Ecto neural progenitor cell (in vitro differentiated cells): ENCODE data around the gene RBMS3.
A peak's percentile ranks its signal among the peaks of the same experiment; 100 is the strongest.

Source experiments
- DNase-seq: peaks from one replicate; pipeline ENCODE4 v3.0.0-alpha.2; 2018; ENCODE audit warnings: low spot score

The RBMS3 gene

GRCh38 chr3:29277249-29277648 is 3.6 kb upstream of the RBMS3 start:
- no peak for DNase-seq

- DNase-seq, result no peak
These were observed 1.6 kb upstream of the RBMS3 start for GRCh38 chr3:29279286-29279685.

DNA sequence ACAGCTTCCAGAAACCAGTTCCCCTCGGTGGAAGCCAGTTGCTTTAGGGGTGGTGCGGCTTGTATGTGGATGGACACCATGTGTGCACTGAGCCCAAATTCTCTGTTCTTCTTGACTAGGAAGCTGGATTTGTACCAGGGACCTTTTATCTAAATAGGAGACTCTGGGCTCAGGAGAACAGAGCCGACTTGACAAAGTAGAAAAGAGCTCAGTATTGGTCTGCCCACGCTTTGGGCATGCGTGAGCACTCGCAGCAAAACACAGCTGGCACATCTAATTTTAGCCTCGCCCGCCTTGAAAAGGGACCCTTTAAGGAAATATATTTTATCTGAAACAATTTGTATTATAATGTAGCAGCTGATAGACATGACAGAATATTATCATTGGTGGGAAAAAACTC is 1.1 kb upstream of the RBMS3 start:
- DNase-seq, result no peak

DNA sequence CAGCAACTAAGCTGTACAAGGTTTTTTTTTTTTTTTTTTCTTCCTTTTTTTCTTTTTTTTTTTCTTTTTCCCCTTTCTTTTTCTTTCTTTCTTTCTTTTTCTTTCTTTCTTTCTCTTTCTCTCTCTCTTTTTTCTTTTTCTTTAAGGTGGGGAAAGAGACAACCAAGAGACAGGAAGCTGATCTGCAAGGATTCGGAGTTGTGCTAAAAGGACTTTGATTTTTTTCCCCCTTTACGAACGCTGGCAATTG is 148 bp downstream of the RBMS3 start:
- no peak for DNase-seq

DNA sequence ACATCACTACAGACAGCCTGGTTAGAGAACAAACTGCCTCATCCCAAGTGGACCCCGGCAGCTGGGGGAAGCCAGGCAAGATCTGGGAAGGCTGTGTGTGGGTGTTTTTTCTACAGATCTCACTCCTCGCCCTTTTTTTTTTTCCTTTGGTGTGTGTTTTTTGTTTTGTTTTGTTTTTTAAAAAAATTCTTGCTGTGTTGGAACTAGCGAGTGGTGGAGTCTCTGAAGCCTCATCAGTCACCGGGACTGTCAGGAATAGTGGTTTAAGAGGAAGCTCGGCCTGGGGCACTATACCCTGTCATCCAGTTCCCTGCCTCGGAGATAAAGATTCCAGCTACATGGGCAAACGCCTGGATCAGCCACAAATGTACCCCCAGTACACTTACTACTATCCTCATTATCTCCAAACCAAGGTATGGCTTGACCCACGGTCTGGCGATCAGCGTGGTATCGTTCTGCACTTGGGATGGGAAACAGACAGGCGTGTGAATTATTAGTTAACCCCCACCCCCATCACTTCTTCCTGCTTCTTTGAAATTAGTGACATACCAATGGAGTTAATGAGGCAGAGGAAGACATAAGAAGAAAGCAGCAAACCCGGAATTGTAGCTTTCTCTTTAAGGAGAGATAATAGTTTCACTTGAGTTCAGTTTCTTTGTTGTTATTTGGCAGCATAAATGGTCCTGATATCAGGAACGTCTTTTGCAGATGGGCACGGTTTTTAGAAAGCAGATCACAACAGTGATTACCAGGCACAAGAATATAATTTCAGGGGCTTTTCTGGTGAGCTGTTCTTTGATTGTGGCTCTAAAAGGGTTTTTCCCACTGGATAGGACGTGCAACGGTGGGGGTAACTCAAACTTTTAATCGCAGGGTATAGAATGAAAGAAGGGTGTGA is 722 bp downstream of the RBMS3 start:
- peak; percentile 55 for DNase-seq

DNA sequence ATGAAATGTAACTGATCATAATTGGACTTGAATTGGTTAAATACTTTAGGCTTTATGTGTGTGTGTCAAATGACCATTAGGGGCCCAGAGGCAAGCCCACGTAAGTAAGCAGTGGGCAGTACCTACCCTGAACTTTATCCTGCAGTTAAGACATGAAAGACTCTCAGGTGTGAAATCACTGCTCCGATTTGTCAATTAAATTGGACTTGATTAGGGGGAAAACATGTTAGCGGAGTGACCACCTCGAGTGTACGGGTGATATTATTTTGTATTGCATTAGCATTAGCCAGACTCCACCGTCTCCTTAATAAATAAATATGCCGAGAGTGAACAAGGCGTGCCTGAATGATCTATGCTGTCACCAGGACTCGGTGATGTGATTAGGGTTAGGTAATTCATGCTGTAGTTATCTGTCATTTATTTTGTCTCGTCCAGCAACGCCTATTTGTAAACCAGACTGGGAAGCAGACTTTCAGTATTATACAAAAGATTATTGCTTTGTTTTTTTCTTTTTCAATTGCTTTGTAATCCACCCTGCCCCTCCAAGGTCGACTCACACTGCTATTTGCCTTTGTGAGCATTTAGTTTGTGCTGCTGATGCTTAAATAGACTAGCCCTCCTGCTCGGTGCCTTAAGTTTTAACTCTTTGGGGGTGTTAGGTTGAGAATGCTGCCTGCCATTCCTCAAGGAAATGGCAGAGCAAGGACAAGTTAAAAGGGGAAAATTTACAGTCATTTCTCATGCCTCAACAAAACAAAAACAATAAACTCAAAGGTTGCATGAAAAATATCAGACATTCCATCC is 1.8 kb downstream of the RBMS3 start:
- DNase-seq, result no peak

GRCh38 chr3:29283231-29284119 is 2.6 kb downstream of the RBMS3 start:
- DNase-seq, result no peak

- no peak for DNase-seq
These were observed 3.6 kb downstream of the RBMS3 start for GRCh38 chr3:29284497-29284896.

- no peak for DNase-seq
These were observed 4.7 kb downstream of the RBMS3 start for GRCh38 chr3:29285471-29286071.

- DNase-seq, result no peak
These were observed 5.8 kb downstream of the RBMS3 start for GRCh38 chr3:29286478-29287240.

DNA sequence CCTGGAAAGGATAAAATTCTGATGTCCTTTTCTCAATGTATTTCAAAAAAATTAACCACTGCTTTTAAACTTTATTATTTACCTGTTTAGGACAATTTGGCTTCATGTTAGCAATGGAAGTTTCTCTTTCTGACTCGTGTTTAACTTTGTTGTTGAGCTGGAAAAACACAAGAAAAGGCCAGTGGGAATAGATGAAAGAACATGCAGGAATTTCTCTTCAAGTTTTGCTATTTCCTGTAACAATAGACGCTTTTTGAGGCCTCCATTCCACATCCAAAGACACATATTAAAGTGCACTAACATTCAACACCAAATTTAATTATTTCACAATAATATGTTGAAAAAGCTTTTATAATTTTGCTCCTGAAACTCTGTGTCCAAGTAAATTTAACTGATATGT is 9.7 kb downstream of the RBMS3 start:
- no peak for DNase-seq

- DNase-seq, result no peak
These were observed 10.6 kb downstream of the RBMS3 start for GRCh38 chr3:29291260-29291981.

DNA sequence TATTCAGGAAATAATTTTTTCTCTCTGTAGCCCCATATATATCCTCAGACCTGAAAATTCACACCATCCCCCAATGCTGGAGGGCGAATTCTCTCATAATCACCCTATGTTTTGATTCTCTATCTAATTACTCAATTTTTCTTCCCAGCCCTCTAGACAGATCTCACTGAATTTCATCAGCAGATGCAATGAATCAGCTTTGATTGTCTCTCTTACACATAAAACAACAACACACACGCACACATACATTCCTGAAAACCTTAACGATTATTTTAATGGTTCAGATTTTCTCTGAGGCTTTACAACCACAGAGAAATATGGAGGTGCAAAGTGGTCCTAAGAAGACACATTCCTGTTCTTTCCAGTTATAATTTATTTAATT is 11.1 kb downstream of the RBMS3 start:
- DNase-seq, result no peak

DNA sequence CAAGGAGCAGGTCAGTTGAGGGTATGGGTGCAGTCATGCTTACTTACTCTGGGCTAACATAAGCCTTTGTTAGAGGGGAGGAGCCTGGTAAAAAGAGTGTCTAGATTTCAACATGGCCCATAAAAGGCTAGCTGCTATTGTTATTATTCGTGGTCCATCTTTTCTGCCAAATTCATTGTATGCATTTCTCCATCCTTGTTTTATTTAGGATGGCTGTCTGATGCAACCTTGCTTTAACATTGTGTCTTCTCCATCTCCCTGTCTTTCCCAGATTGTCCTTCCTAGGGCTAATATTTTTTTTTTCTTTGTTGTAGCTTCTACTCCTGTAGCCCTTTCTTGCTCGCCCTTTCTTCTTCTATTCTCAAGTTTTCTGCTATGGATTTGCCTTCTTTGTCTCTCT is 12.6 kb downstream of the RBMS3 start:
- no peak for DNase-seq

- DNase-seq, result no peak
These were observed 17.1 kb downstream of the RBMS3 start for GRCh38 chr3:29297998-29298397.

DNA sequence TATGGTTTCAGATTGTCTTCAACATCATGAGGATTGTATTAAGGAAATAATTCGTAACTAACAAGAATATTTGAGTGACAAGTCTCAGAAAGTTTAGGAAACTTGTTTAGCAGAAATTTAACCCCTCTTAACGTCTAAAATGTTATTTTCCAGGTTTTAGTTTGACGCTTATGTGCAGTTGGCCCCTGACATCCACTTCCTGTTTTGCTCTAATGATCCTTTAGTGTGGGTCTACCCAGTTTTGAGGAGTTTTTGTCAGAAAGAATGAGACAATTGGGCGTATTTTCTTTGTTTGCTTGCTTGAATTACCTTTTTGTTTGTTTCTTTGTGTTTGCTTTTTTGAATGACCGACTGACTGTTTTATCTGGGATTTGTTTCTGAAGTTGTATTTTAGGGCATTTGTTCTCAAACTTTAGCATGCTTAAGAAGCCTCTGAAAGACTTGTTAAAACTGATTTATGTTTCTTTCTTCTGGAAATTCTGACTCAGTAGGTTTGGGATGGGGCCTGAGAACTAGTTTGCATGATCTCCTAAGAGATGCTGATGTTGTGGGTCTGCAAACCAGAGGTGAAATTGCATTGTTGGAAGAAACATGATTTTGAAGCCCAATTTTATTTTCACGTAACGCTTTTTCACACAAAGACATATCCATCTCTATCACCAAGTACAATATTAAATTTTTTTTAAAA is 20.6 kb downstream of the RBMS3 start:
- DNase-seq, result no peak

GRCh38 chr3:29302619-29303018 is 21.7 kb downstream of the RBMS3 start:
- no peak for DNase-seq

GRCh38 chr3:29307295-29307694 is 26.4 kb downstream of the RBMS3 start:
- DNase-seq, result no peak

GRCh38 chr3:29310865-29311264 is 30.0 kb downstream of the RBMS3 start:
- no peak for DNase-seq

- DNase-seq, result no peak
These were observed 30.9 kb downstream of the RBMS3 start for GRCh38 chr3:29311795-29312194.
